Astrocyte of the spinal cord (primary cell): ENCODE data around the gene PPP1R14D.

Experiments
- DNase-seq: peaks from one replicate; pipeline ENCODE4 v3.0.0; 2011; ENCODE audit warnings: low read depth, low spot score
- H3K4me3 ChIP-seq: 2 replicates; pipeline ENCODE4 v1.5.1; 2011; ENCODE audit warnings: low read depth, mild to moderate bottlenecking, low read length, moderate library complexity
- in situ Hi-C: cut with HindIII; loops from 2 replicates; pipeline ENCODE4 v1.10.0; 2017; ENCODE audit warnings: low sequenced_read_pairs
- TF ChIP-seq, protein P1 (sequence below): IDR thresholded peaks from 2 replicates; pipeline ENCODE4 v1.5.1; 2012; ENCODE audit warnings: low read depth, mild to moderate bottlenecking, low read length, inconsistent platforms

The PPP1R14D gene

DNA sequence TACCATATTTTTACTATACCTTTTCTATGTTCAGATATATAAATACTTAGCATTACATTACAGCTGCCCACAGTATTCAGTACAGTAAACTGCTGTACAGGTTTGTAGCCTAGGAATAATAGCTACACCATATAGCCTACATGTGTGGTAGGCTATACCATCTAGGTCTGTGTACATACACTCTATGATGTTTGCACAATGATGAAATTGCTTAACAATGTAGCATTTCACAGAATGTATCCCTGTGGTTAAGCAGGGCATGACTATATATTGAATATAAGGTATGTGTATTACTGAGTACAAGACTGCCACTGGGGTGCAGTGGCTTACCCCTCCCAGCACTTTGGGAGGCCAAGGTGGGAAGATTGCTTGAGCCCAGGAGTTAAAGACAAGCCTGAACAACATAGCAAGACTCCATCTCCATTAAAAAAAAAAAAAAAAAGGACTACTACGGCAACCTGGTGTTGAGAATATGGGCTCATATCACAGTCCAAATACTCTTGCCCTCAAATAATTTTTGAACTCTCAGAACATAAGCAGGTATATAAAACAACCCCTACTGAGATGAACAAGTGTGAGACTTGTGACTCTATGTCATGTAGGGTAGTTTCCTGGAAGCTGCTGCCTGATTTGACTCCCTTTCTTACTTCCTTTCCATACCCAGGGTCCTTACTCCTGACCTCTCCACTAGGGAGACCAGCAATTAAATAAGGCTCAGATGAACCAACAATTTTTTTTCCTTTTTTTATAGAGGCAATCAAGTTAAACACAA is 4.8 kb downstream of the PPP1R14D start:
- TF ChIP-seq, protein P1, sequence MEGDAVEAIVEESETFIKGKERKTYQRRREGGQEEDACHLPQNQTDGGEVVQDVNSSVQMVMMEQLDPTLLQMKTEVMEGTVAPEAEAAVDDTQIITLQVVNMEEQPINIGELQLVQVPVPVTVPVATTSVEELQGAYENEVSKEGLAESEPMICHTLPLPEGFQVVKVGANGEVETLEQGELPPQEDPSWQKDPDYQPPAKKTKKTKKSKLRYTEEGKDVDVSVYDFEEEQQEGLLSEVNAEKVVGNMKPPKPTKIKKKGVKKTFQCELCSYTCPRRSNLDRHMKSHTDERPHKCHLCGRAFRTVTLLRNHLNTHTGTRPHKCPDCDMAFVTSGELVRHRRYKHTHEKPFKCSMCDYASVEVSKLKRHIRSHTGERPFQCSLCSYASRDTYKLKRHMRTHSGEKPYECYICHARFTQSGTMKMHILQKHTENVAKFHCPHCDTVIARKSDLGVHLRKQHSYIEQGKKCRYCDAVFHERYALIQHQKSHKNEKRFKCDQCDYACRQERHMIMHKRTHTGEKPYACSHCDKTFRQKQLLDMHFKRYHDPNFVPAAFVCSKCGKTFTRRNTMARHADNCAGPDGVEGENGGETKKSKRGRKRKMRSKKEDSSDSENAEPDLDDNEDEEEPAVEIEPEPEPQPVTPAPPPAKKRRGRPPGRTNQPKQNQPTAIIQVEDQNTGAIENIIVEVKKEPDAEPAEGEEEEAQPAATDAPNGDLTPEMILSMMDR = no peak
- no peak overlapping the region for H3K4me3 ChIP-seq
- no peak for DNase-seq
- in situ Hi-C loops = no loop called here

DNA sequence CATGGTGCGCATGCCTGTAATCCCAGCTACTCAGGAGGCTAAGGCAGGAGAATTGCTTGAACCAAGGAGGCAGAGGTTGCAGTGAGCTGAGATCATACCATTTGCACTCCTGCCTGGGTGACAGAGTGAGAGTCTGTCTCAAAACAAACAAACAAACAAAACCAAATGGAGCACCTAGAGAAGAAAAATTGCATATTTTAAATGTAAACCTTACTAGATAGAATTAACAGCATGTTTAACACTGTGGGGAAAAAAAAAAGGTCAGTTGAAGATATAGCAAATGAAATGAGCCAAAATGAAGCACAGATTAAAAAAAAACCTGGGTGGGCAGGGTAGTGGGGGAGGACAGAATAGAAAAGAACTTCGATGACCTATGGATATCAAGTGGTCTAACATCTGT is 7.3 kb downstream of the PPP1R14D start:
- TF ChIP-seq, protein P1 = no peak
- in situ Hi-C loops = no loop called here
- DNase-seq = no peak
- H3K4me3 ChIP-seq = no peak overlapping the region

DNA sequence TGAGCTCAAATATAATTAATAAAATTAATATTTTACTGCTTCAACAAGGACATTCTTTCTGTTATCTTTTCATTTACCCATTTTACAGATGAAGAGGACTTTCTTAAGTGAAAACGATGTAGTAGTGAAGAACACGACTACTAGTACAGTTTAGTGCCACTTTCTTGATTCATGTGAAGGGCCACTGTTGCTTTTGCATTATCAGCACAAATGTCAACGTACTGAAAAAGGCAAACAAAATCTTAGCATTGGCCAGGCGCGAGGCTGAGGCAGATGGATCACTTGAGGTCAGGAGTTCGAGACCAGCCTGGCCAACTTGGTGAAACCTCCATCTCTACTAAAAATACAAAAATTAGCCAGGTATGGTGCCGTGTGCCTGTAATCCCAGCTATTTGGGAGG is 9.5 kb downstream of the PPP1R14D start:
- no peak overlapping the region for H3K4me3 ChIP-seq
- no peak for DNase-seq
- TF ChIP-seq, protein P1 = no peak
- in situ Hi-C loops = no loop called here

DNA sequence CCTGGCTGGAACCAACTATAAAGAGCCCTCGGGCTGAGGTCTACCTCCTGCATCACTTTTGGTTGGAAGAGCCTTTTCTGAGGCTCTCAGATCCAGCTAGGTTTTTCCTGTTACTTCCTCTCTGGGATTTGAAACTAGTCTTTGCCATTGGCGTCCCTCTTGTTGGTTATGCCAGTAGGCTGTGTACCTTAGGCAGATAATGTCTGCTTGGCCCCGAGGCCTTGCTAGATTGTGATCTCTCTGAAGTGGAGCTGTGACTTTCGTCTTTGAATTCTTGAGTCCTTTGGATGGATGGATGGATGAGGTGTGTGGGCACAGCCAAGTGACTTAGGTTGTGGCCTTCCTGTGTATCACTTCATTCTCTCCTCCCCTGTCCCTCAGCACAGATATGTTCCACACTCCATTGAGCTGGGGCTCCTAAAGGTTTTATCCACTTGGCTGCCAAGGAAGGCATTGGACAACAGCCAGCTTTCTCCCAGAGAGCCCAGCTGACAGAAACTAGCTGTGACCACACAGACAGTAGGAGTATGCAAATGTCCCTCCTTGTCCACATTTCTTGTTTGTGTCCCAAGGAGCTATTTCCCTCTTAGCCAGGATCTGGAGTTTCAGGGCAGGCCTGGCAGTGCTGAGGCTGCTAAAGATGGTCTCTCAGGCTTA is 13.3 kb downstream of the PPP1R14D start:
- DNase-seq = no peak
- in situ Hi-C loops = no loop called here
- H3K4me3 ChIP-seq = no peak overlapping the region
- TF ChIP-seq, protein P1 = no peak

DNA sequence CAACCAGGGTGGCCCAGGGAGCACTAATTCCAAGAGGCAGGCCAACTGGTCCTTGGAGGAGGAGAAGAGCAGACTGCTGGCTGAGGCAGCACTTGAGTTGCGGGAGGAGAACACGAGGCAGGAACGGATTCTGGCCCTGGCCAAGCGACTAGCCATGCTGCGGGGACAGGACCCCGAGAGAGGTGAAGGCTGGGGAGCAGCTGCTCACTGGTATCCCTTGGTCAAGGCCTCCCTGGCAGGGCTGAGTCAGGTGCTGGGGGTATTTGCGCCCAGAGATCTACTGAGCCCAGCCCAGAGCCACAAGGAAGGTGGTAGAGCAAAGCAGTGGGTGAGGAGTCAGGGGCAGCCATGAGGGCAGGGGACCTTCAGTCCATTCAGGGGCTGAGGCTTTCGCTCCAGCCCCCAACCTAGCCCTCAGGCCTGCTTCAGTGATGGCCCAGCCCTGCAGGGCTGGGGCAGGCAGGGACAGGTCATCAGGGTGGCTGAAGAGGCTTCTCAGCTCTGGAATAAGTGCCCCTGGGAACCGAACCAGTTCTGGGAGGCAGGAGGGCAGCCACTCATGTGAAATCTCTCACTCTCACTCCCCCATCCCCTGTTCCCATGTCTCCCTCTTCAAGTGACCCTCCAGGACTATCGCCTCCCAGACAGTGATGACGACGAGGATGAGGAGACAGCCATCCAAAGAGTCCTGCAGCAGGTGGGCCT is 15.6 kb downstream of the PPP1R14D start:
- no peak overlapping the region for H3K4me3 ChIP-seq
- DNase-seq = no peak
- TF ChIP-seq, protein P1 = no peak
- in situ Hi-C loops = no loop called here

DNA sequence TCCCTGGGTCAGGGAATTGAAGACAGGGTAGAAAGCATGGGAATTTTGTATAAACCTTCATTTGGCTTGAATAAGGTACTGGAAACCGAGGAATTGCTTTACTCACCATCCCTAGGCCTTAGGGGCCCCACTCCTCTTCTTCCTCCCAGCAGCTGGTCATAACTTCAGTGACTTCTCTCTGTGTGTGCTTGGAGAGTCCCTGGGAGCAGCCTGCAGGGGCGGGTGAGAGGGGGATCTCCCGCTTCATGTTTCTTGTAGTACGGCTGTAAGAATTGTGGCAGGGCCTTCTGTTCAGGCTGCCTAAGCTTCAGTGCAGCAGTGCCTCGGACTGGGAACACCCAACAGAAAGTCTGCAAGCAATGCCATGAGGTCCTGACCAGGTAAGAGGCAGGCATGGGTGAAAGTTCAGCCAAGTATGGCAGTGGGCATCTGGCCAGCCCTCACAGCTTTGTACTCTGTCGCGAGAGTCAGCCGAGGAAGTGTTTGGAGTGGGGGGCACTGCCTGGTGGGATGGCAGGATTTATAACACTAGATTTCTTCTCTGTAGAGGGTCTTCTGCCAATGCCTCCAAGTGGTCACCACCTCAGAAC is 19.6 kb downstream of the PPP1R14D start:
- no peak for DNase-seq
- TF ChIP-seq, protein P1 = no peak
- no peak overlapping the region for H3K4me3 ChIP-seq
- in situ Hi-C loops = no loop called here
